ENCODE measurements around the gene USHBP1. TPM values are rescaled to one million over a fixed set of nuclear protein-coding genes. Genes with fewer than 3 reads are reported as not detected.
A peak's percentile ranks its signal among the peaks of the same experiment; 100 is the strongest.

The USHBP1 gene
- total RNA-seq, 1 experiment from 2014 or later: 0.15 TPM

DNA sequence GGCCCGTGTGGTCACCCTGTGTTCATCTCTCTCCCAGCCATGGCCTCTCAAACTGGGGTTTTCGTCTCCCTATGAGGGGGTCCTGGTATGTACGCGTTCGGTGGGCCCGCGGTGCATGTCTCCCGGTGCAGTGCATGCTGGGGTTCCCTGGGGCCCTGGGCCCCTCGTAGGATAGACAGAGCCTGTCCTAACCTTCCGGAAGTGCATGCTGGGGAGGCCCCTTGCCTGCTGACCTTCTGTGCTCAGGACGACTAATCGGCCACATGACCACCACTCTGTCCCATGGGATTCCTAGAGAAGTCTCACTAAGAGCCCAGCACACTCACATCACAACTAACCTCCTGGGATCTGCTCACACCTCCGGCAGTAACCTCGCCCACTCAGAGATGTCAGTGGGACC lies 54.2 kb downstream of the USHBP1 start:
- H3K4me1 ChIP-seq (ENCODE audit: control insufficient read depth in 1 of 2, insufficient read depth in 2 of 2, low read length in 2 of 2): peaks cover 10 to 27% of the 10 kb centered on the region in 2 experiments; a peak in 3 of 4 replicates
- H4K20me1 ChIP-seq (ENCODE audit: insufficient read depth): no peaks in the 10 kb centered on the region
- peaks cover 6 to 10% of the 10 kb centered on the region in 2 experiments; a peak in 2 of 4 replicates for H3K36me3 ChIP-seq (ENCODE audit: control insufficient read depth in 1 of 2, insufficient read depth in 2 of 2, low read length in 2 of 2)
- DNase-seq (ENCODE audit: low read depth, low spot score) (no peak), ATAC-seq (no peak)
- no peaks in the 10 kb centered on the region for H3K9me3 ChIP-seq (ENCODE audit: control insufficient read depth in 1 of 2, insufficient read depth in 1 of 2, low read depth in 1 of 2, low read length in 2 of 2)
- H3K4me3 ChIP-seq (replicated peaks in 1 of 2; ENCODE audit: low read depth in 1 of 2, low read length in 2 of 2): no peak overlapping the region
- no peak overlapping the region for H3K9ac ChIP-seq (ENCODE audit: low read length)
- TF ChIP-seq EZH2 (IDR thresholded peaks at IDR 0.05) (no peak), POLR2A (IDR thresholded peaks at IDR 0.05; ENCODE audit: borderline replicate concordance, extremely low read depth, insufficient read depth, insufficient read length) (no peak), POLR2AphosphoS5 (IDR thresholded peaks at IDR 0.05; ENCODE audit: low read depth, low read length) (no peak)
- no peak overlapping the region for H2AFZ ChIP-seq (ENCODE audit: low read depth, low read length, poor library complexity, severe bottlenecking)
- no peak overlapping the region; the same call in 1 of the 2 replicates for H3K4me2 ChIP-seq (ENCODE audit: low read length)
- H3K79me2 ChIP-seq (ENCODE audit: insufficient read depth, low read length): no peaks in the 10 kb centered on the region
- POLR2A ChIA-PET: no interaction called here
- CTCF ChIA-PET: no interaction called here
- intact Hi-C loops (cut with micrococcal nuclease): no loop called here
- H3K27ac ChIP-seq (ENCODE audit: low read depth, low read length): peak overlapping the region; percentile 50; the same call in 1 of the 2 replicates
- H3K27me3 ChIP-seq (ENCODE audit: insufficient read depth, low read length): no peaks in the 10 kb centered on the region
- no peaks in the 10 kb centered on the region for H3K9me2 ChIP-seq (ENCODE audit: insufficient read depth)
- BruUV-seq (replicated peaks): no TSS peak
- RAD21 ChIA-PET (ENCODE audit: low non-redundant PET in 1 of 2, low total read pairs in 2 of 2, uncharacterized antibody in 2 of 2, unreplicated experiment in 2 of 2): no interaction called here

DNA sequence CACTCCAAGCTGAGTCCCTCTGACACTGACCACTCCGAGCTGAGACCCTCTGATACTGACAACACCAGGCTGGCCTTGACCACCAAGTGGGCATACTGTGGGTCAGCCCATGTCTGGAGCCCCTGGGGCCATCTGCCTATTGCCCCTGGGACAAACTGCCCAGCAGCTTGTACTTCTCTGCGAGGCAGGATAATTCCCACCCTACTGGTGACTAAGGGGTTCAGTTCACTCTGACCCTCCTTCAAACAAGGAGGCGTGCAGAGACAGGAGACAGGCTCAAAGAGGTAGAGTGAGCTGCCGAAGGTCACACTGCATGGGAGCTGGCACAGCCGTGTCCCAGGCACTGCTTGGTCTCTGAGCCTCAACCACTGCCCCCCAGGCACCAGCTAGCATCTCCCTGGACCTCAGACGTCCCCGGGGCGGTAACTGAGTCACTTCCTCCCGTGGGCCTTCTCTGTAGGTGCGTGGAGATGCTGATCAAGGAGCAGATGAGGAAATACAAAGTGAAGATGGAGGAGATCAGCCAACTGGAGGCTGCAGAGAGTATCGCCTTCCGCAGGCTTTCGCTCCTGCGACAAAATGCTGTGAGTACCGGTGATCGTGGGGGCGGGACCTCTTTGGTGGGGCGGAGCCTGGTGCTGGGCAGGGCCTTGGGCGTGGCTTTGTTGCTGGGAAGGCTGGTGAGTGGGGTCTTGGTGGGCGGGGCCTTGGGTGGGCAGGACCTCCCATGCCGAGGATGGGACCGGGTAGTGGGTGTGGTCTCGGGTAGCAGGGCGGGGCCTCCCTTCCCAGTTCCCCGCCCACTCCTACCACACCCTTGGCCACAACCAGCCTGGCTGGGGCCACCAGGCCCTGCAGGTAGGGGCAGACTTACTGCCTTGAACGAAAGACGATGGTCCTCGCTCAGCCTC lies 55.2 kb downstream of the USHBP1 start:
- ChIA-PET RAD21 (ENCODE audit: low non-redundant PET in 1 of 2, low total read pairs in 2 of 2, uncharacterized antibody in 2 of 2, unreplicated experiment in 2 of 2) (interaction anchor here in 1 of 2 experiments (0.6 kb wide), 1 partner anchor 406 kb away, joined by 4 read pairs; no protein-coding TSS in a partner anchor), CTCF (no interaction called here), POLR2A (interaction anchor here (0.6 kb wide), 1 partner anchor 9 kb away, joined by 4 read pairs; no protein-coding TSS in a partner anchor)
- DNase-seq (ENCODE audit: low read depth, low spot score) (peak; percentile 75), ATAC-seq (peak; percentile 81)
- no peak for TF ChIP-seq ZFX (IDR thresholded peaks at IDR 0.05)
- TF ChIP-seq SRF (IDR thresholded peaks at IDR 0.05; ENCODE audit: low read depth): no peak
- TF ChIP-seq, protein P1, sequence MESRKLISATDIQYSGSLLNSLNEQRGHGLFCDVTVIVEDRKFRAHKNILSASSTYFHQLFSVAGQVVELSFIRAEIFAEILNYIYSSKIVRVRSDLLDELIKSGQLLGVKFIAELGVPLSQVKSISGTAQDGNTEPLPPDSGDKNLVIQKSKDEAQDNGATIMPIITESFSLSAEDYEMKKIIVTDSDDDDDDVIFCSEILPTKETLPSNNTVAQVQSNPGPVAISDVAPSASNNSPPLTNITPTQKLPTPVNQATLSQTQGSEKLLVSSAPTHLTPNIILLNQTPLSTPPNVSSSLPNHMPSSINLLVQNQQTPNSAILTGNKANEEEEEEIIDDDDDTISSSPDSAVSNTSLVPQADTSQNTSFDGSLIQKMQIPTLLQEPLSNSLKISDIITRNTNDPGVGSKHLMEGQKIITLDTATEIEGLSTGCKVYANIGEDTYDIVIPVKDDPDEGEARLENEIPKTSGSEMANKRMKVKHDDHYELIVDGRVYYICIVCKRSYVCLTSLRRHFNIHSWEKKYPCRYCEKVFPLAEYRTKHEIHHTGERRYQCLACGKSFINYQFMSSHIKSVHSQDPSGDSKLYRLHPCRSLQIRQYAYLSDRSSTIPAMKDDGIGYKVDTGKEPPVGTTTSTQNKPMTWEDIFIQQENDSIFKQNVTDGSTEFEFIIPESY (IDR thresholded peaks at IDR 0.05; ENCODE audit: extremely low read depth, insufficient replicate concordance, low read length): no peak
- TF ChIP-seq EZH2 (IDR thresholded peaks at IDR 0.05): no peak
- no peak for TF ChIP-seq CEBPB (IDR thresholded peaks at IDR 0.05; ENCODE audit: low read depth)
- no peak; the same call in 1 of the 2 replicates for TF ChIP-seq EGR1 (IDR thresholded peaks at IDR 0.05; ENCODE audit: low read depth)
- TF ChIP-seq, protein P2, sequence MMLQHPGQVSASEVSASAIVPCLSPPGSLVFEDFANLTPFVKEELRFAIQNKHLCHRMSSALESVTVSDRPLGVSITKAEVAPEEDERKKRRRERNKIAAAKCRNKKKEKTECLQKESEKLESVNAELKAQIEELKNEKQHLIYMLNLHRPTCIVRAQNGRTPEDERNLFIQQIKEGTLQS (IDR thresholded peaks at IDR 0.05): no peak
- TF ChIP-seq, protein P3, sequence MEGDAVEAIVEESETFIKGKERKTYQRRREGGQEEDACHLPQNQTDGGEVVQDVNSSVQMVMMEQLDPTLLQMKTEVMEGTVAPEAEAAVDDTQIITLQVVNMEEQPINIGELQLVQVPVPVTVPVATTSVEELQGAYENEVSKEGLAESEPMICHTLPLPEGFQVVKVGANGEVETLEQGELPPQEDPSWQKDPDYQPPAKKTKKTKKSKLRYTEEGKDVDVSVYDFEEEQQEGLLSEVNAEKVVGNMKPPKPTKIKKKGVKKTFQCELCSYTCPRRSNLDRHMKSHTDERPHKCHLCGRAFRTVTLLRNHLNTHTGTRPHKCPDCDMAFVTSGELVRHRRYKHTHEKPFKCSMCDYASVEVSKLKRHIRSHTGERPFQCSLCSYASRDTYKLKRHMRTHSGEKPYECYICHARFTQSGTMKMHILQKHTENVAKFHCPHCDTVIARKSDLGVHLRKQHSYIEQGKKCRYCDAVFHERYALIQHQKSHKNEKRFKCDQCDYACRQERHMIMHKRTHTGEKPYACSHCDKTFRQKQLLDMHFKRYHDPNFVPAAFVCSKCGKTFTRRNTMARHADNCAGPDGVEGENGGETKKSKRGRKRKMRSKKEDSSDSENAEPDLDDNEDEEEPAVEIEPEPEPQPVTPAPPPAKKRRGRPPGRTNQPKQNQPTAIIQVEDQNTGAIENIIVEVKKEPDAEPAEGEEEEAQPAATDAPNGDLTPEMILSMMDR (IDR thresholded peaks at IDR 0.05 in 2 of 3, conservative IDR thresholded peaks at IDR 0.05 in 1 of 3; ENCODE audit: borderline replicate concordance in 1 of 3, insufficient read depth in 1 of 3, low read depth in 2 of 3, low read length in 2 of 3): no peak
- TF ChIP-seq ZNF274 (IDR thresholded peaks at IDR 0.05; ENCODE audit: low read depth, low read length): no peak
- intact Hi-C loops (cut with micrococcal nuclease): no loop called here
- Histone ChIP-seq H3K79me2 (ENCODE audit: insufficient read depth, low read length) (no peaks in the 10 kb centered on the region), H3K27me3 (ENCODE audit: insufficient read depth, low read length) (no peaks in the 10 kb centered on the region), H3K4me1 (ENCODE audit: control insufficient read depth in 1 of 2, insufficient read depth in 2 of 2, low read length in 2 of 2) (peaks cover 10 to 21% of the 10 kb centered on the region in 2 experiments; a peak in 3 of 4 replicates), H3K9me2 (ENCODE audit: insufficient read depth) (no peaks in the 10 kb centered on the region), H3K4me2 (ENCODE audit: low read length) (peak overlapping the region; percentile 46), H3K9ac (ENCODE audit: low read length) (no peak overlapping the region), H2AFZ (ENCODE audit: low read depth, low read length, poor library complexity, severe bottlenecking) (no peak overlapping the region), H3K27ac (ENCODE audit: low read depth, low read length) (peak overlapping the region; percentile 50; the same call in 1 of the 2 replicates), H4K20me1 (ENCODE audit: insufficient read depth) (no peaks in the 10 kb centered on the region), H3K9me3 (ENCODE audit: control insufficient read depth in 1 of 2, insufficient read depth in 1 of 2, low read depth in 1 of 2, low read length in 2 of 2) (no peaks in the 10 kb centered on the region), H3K36me3 (ENCODE audit: control insufficient read depth in 1 of 2, insufficient read depth in 2 of 2, low read length in 2 of 2) (peaks cover 6 to 10% of the 10 kb centered on the region in 2 experiments; a peak in 2 of 4 replicates), H3K4me3 (replicated peaks in 1 of 2; ENCODE audit: low read depth in 1 of 2, low read length in 2 of 2) (no peak overlapping the region)
- no TSS peak for BruUV-seq (replicated peaks)

Data from HCT116 (cell line).